ENCODE results near the gene SLC35E3. TPM values are rescaled to one million over a fixed set of nuclear protein-coding genes. Genes with fewer than 3 reads are reported as not detected.

Gene SLC35E3
- total RNA-seq, 1 experiment from 2014 or later, result 4.9 TPM

GRCh38 chr12:68761442-68761812 is 15.5 kb downstream of the SLC35E3 start:
- no peak for DNase-seq (ENCODE audit: low read depth, low spot score)
- H3K4me1 ChIP-seq (ENCODE audit: control insufficient read depth in 1 of 2, insufficient read depth in 2 of 2, low read length in 2 of 2), result no peaks in the 10 kb centered on the region
- H3K9ac ChIP-seq (ENCODE audit: low read length), result no peak overlapping the region
- ChIA-PET CTCF (no interaction called here), POLR2A (no interaction called here), RAD21 (ENCODE audit: low non-redundant PET in 1 of 2, low total read pairs in 2 of 2, uncharacterized antibody in 2 of 2, unreplicated experiment in 2 of 2) (no interaction called here)
- no peak overlapping the region for H2AFZ ChIP-seq (ENCODE audit: low read depth, low read length, poor library complexity, severe bottlenecking)
- intact Hi-C loops (cut with micrococcal nuclease), result no loop called here
- no peaks in the 10 kb centered on the region for H3K9me2 ChIP-seq (ENCODE audit: insufficient read depth)
- no peak for TF ChIP-seq POLR2AphosphoS5 (IDR thresholded peaks at IDR 0.05; ENCODE audit: low read depth, low read length)
- no peak for TF ChIP-seq FOSL1 (IDR thresholded peaks at IDR 0.05; ENCODE audit: low read depth)
- TF ChIP-seq ZNF274 (IDR thresholded peaks at IDR 0.05; ENCODE audit: low read depth, low read length), result no peak
- no peaks in the 10 kb centered on the region for H3K27me3 ChIP-seq (ENCODE audit: insufficient read depth, low read length)
- no peak overlapping the region for H3K4me2 ChIP-seq (ENCODE audit: low read length)
- no peak for ATAC-seq
- H3K9me3 ChIP-seq (ENCODE audit: control insufficient read depth in 1 of 2, insufficient read depth in 1 of 2, low read depth in 1 of 2, low read length in 2 of 2), result no peaks in the 10 kb centered on the region
- H3K36me3 ChIP-seq (ENCODE audit: control insufficient read depth in 1 of 2, insufficient read depth in 2 of 2, low read length in 2 of 2), result 0 out of 4 replicates have a peak, but pooled peaks cover 3% of the 10 kb centered on the region in 2 experiments
- H3K27ac ChIP-seq (ENCODE audit: low read depth, low read length), result no peak overlapping the region
- no TSS peak for BruUV-seq (replicated peaks)
- H3K4me3 ChIP-seq (replicated peaks in 1 of 2; ENCODE audit: low read depth in 1 of 2, low read length in 2 of 2), result no peak overlapping the region
- no peaks in the 10 kb centered on the region for H4K20me1 ChIP-seq (ENCODE audit: insufficient read depth)
- H3K79me2 ChIP-seq (ENCODE audit: insufficient read depth, low read length), result no peaks in the 10 kb centered on the region

DNA sequence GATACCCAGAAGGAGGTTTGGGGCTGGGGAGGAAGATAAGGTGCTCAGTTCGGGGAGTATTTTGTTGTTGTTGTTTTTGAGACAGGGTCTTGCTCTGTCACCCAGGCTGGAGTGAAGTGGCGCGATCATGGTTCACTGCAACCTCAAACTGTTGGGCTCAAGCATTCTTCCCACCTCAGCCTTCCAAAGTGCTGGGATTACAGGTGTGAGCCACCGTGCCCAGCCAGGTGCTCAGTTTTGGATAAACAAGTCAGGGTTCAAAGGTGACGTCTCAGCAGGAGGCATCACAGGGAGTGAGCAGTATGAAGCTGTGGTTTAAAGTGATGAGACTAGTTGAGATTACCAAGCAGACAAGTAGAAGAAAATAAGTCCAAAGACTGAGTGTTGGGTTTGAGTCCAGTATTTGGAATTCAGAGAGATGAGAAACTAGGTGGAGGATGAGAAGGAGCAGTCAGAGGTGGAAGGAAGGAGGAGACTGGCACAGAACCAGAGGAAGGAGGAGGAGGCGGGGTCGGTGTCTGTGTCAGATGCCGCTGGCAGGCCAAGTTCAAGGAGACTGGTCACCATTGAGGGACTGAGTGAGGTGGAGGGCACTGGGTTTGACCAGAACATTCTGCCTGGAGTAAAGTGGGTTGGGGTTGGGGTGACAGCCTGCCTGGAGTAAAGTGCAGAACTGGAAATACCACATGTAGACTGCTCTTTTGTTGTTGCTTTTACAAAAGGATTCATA is 16.1 kb downstream of the SLC35E3 start:
- ATAC-seq, result no peak
- ChIA-PET RAD21 (ENCODE audit: low non-redundant PET in 1 of 2, low total read pairs in 2 of 2, uncharacterized antibody in 2 of 2, unreplicated experiment in 2 of 2) (no interaction called here), POLR2A (no interaction called here), CTCF (no interaction called here)
- DNase-seq (ENCODE audit: low read depth, low spot score), result no peak
- H3K4me2 ChIP-seq (ENCODE audit: low read length), result no peak overlapping the region
- H3K79me2 ChIP-seq (ENCODE audit: insufficient read depth, low read length), result no peaks in the 10 kb centered on the region
- no peaks in the 10 kb centered on the region for H3K4me1 ChIP-seq (ENCODE audit: control insufficient read depth in 1 of 2, insufficient read depth in 2 of 2, low read length in 2 of 2)
- H3K9me2 ChIP-seq (ENCODE audit: insufficient read depth), result no peaks in the 10 kb centered on the region
- no TSS peak for BruUV-seq (replicated peaks)
- no peaks in the 10 kb centered on the region for H3K9me3 ChIP-seq (ENCODE audit: control insufficient read depth in 1 of 2, insufficient read depth in 1 of 2, low read depth in 1 of 2, low read length in 2 of 2)
- H2AFZ ChIP-seq (ENCODE audit: low read depth, low read length, poor library complexity, severe bottlenecking), result no peak overlapping the region
- H4K20me1 ChIP-seq (ENCODE audit: insufficient read depth), result no peaks in the 10 kb centered on the region
- no peak overlapping the region for H3K9ac ChIP-seq (ENCODE audit: low read length)
- intact Hi-C loops (cut with micrococcal nuclease), result no loop called here
- peaks cover 3% of the 10 kb centered on the region in 2 experiments; a peak in 2 of 4 replicates for H3K36me3 ChIP-seq (ENCODE audit: control insufficient read depth in 1 of 2, insufficient read depth in 2 of 2, low read length in 2 of 2)
- H3K27ac ChIP-seq (ENCODE audit: low read depth, low read length), result no peak overlapping the region
- no peaks in the 10 kb centered on the region for H3K27me3 ChIP-seq (ENCODE audit: insufficient read depth, low read length)
- H3K4me3 ChIP-seq (replicated peaks in 1 of 2; ENCODE audit: low read depth in 1 of 2, low read length in 2 of 2), result no peak overlapping the region
- TF ChIP-seq RAD21 (IDR thresholded peaks at IDR 0.05; ENCODE audit: low read depth), result no peak
- TF ChIP-seq CBX3 (IDR thresholded peaks at IDR 0.05; ENCODE audit: low read depth), result no peak
- TF ChIP-seq EZH2phosphoT487 (IDR thresholded peaks at IDR 0.05; ENCODE audit: borderline replicate concordance), result no peak
- no peak for TF ChIP-seq TCF7L2 (IDR thresholded peaks at IDR 0.05; ENCODE audit: borderline replicate concordance, extremely low read depth, insufficient read depth, insufficient read length)
- TF ChIP-seq ZBTB33 (IDR thresholded peaks at IDR 0.05; ENCODE audit: extremely low read depth, insufficient replicate concordance, low read length), result no peak
- no peak for TF ChIP-seq FOSL1 (IDR thresholded peaks at IDR 0.05; ENCODE audit: low read depth)
- no peak for TF ChIP-seq ZFX (IDR thresholded peaks at IDR 0.05)
- no peak for TF ChIP-seq JUND (IDR thresholded peaks at IDR 0.05)
- no peak for TF ChIP-seq EGR1 (IDR thresholded peaks at IDR 0.05; ENCODE audit: low read depth)
- TF ChIP-seq YY1 (IDR thresholded peaks at IDR 0.05; ENCODE audit: extremely low read depth, insufficient replicate concordance, low read depth, low read length), result no peak
- no peak for TF ChIP-seq ATF3 (IDR thresholded peaks at IDR 0.05)
- no peak for TF ChIP-seq POLR2AphosphoS5 (IDR thresholded peaks at IDR 0.05; ENCODE audit: low read depth, low read length)
- TF ChIP-seq, protein P1, sequence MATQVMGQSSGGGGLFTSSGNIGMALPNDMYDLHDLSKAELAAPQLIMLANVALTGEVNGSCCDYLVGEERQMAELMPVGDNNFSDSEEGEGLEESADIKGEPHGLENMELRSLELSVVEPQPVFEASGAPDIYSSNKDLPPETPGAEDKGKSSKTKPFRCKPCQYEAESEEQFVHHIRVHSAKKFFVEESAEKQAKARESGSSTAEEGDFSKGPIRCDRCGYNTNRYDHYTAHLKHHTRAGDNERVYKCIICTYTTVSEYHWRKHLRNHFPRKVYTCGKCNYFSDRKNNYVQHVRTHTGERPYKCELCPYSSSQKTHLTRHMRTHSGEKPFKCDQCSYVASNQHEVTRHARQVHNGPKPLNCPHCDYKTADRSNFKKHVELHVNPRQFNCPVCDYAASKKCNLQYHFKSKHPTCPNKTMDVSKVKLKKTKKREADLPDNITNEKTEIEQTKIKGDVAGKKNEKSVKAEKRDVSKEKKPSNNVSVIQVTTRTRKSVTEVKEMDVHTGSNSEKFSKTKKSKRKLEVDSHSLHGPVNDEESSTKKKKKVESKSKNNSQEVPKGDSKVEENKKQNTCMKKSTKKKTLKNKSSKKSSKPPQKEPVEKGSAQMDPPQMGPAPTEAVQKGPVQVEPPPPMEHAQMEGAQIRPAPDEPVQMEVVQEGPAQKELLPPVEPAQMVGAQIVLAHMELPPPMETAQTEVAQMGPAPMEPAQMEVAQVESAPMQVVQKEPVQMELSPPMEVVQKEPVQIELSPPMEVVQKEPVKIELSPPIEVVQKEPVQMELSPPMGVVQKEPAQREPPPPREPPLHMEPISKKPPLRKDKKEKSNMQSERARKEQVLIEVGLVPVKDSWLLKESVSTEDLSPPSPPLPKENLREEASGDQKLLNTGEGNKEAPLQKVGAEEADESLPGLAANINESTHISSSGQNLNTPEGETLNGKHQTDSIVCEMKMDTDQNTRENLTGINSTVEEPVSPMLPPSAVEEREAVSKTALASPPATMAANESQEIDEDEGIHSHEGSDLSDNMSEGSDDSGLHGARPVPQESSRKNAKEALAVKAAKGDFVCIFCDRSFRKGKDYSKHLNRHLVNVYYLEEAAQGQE (IDR thresholded peaks at IDR 0.05; ENCODE audit: low read depth), result no peak

All from HCT116 (cell line).